ENCODE results near the gene FMNL2. TPM values are rescaled to one million over a fixed set of nuclear protein-coding genes. Genes with fewer than 3 reads are reported as not detected.

The FMNL2 gene
- total RNA-seq, 1 donor from 2014 or later, result 108 TPM

GRCh38 chr2:152440460-152440859 is 105.5 kb downstream of the FMNL2 start:
- Mint-ChIP-seq H3K27ac (no peak overlapping the region), H3K4me3 (ENCODE audit: low read depth) (no peak overlapping the region), H3K36me3 (ENCODE audit: insufficient read depth) (peaks cover 5% of the 10 kb centered on the region), H3K27me3 (no peaks in the 10 kb centered on the region), H3K4me1 (ENCODE audit: low read depth) (peaks cover 20% of the 10 kb centered on the region), H3K9me3 (ENCODE audit: low read depth) (peaks cover 4% of the 10 kb centered on the region)
- TF ChIP-seq CTCF (IDR thresholded peaks at IDR 0.05; ENCODE audit: unreplicated experiment), result no peak
- DNase-seq (ENCODE audit: low spot score, unreplicated experiment), result no peak

GRCh38 chr2:152441961-152442360 is 107.0 kb downstream of the FMNL2 start:
- TF ChIP-seq CTCF (IDR thresholded peaks at IDR 0.05; ENCODE audit: unreplicated experiment), result no peak
- Mint-ChIP-seq H3K4me1 (ENCODE audit: low read depth) (peaks cover 21% of the 10 kb centered on the region), H3K4me3 (ENCODE audit: low read depth) (no peak overlapping the region), H3K36me3 (ENCODE audit: insufficient read depth) (peaks cover 5% of the 10 kb centered on the region), H3K9me3 (ENCODE audit: low read depth) (peaks cover 4% of the 10 kb centered on the region), H3K27ac (peak overlapping the region; percentile 12), H3K27me3 (no peaks in the 10 kb centered on the region)
- DNase-seq (ENCODE audit: low spot score, unreplicated experiment), result no peak

- no peak for TF ChIP-seq CTCF (IDR thresholded peaks at IDR 0.05; ENCODE audit: unreplicated experiment)
- Mint-ChIP-seq H3K9me3 (ENCODE audit: low read depth) (peaks cover 4% of the 10 kb centered on the region), H3K27ac (peak overlapping the region; percentile 65), H3K4me1 (ENCODE audit: low read depth) (peaks cover 24% of the 10 kb centered on the region), H3K27me3 (no peaks in the 10 kb centered on the region), H3K36me3 (ENCODE audit: insufficient read depth) (peaks cover 7% of the 10 kb centered on the region), H3K4me3 (ENCODE audit: low read depth) (no peak overlapping the region)
- no peak for DNase-seq (ENCODE audit: low spot score, unreplicated experiment)
These were observed 108.8 kb downstream of the FMNL2 start for GRCh38 chr2:152443771-152444170.

DNA sequence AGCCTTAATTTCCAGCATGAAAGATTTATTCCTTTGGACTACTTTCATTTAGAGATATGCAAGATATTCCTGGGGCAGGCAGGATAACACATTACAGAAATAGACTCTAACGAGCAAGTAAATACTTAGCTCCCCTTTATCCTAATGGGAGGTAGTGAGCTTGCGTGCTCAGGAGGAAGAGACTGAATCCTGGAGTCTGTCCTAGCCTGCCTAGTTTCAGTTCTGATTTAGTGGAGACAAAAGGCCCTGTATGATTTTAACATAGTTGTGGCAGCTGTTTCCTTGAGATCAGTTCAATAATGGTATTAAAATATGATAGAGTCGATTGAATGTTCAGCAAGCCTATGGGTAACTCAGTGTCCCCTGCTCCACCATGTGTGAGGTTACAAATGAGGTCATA is 109.5 kb downstream of the FMNL2 start:
- H3K36me3 Mint-ChIP-seq (ENCODE audit: insufficient read depth), result peaks cover 7% of the 10 kb centered on the region
- H3K9me3 Mint-ChIP-seq (ENCODE audit: low read depth), result peaks cover 4% of the 10 kb centered on the region
- no peak overlapping the region for H3K4me3 Mint-ChIP-seq (ENCODE audit: low read depth)
- no peak for DNase-seq (ENCODE audit: low spot score, unreplicated experiment)
- no peak for TF ChIP-seq CTCF (IDR thresholded peaks at IDR 0.05; ENCODE audit: unreplicated experiment)
- peaks cover 30% of the 10 kb centered on the region for H3K4me1 Mint-ChIP-seq (ENCODE audit: low read depth)
- H3K27me3 Mint-ChIP-seq, result no peaks in the 10 kb centered on the region
- no peak overlapping the region for H3K27ac Mint-ChIP-seq

DNA sequence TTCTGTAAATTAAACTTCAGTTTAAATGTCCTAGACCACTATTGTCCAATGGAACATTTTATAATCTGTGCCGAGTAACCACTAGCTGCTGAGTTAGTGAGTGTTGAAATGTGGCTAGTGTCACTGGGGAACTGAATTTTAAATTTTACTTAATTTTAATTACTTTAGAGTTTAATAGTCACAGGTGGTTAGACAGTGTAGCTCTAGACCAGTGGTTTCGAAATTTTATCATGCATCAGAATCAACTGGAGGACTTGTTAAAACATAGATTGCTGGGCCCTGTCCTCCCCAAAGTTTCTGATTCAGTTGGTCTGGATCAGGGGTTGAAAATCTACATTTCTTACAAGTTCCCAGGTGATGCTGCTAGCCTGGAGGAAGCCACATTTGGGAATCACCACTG is 110.4 kb downstream of the FMNL2 start:
- Mint-ChIP-seq H3K4me1 (ENCODE audit: low read depth) (peaks cover 36% of the 10 kb centered on the region), H3K36me3 (ENCODE audit: insufficient read depth) (peaks cover 7% of the 10 kb centered on the region), H3K27me3 (no peaks in the 10 kb centered on the region), H3K9me3 (ENCODE audit: low read depth) (peaks cover 4% of the 10 kb centered on the region), H3K4me3 (ENCODE audit: low read depth) (no peak overlapping the region), H3K27ac (no peak overlapping the region)
- no peak for DNase-seq (ENCODE audit: low spot score, unreplicated experiment)
- TF ChIP-seq CTCF (IDR thresholded peaks at IDR 0.05; ENCODE audit: unreplicated experiment), result no peak
